ENCODE data around the gene ZNF592.

ZNF592 gene

GRCh38 chr15:84847382-84847781, 99.0 kb downstream of the ZNF592 start:
- H3K4me2 ChIP-seq (ENCODE audit: low read length), result no peak overlapping the region
- no peak overlapping the region for H3K27ac ChIP-seq
- H3K27me3 ChIP-seq (ENCODE audit: control insufficient read depth, insufficient read depth, low read length), result no peaks in the 10 kb centered on the region
- no peak overlapping the region for H2AFZ ChIP-seq
- no peak overlapping the region for H3K4me3 ChIP-seq (ENCODE audit: low read depth, low read length)
- no peaks in the 10 kb centered on the region for H3K79me2 ChIP-seq
- H3K4me1 ChIP-seq, result no peaks in the 10 kb centered on the region
- no peaks in the 10 kb centered on the region for H3K9me3 ChIP-seq (ENCODE audit: control insufficient read depth, low read length)
- TF ChIP-seq CTCF (IDR thresholded peaks at IDR 0.05), result no peak
- no peaks in the 10 kb centered on the region for H3K36me3 ChIP-seq (ENCODE audit: control insufficient read depth, insufficient read depth, low read length)
- H3K9ac ChIP-seq, result no peak overlapping the region

DNA sequence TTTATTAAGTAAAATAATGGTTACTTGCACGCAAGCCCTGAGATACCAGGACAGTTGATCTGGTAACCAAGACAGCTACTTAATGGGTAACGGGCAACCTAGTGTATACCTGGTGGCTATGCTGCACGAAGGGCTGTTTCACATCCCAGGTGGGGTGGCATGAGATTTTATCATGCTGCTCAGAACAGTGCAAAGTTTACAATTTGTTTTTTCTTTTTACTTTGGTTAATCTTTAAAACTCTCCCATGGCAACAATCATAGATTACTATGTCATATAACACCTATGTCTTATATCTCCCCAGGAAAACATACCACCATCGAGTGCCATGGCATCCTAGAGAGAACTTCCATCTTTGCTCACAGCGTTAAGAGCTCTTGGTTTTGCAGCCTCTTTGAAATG, 103.8 kb downstream of the ZNF592 start:
- Histone ChIP-seq H3K79me2 (no peaks in the 10 kb centered on the region), H3K9ac (no peak overlapping the region), H3K27ac (no peak overlapping the region), H3K36me3 (ENCODE audit: control insufficient read depth, insufficient read depth, low read length) (no peaks in the 10 kb centered on the region), H3K27me3 (ENCODE audit: control insufficient read depth, insufficient read depth, low read length) (no peaks in the 10 kb centered on the region), H3K4me2 (ENCODE audit: low read length) (no peak overlapping the region), H2AFZ (no peak overlapping the region), H3K4me3 (ENCODE audit: low read depth, low read length) (no peak overlapping the region), H3K9me3 (ENCODE audit: control insufficient read depth, low read length) (no peaks in the 10 kb centered on the region), H3K4me1 (peaks cover 3% of the 10 kb centered on the region)
- no peak for TF ChIP-seq CTCF (IDR thresholded peaks at IDR 0.05)

- Histone ChIP-seq H3K4me2 (ENCODE audit: low read length) (no peak overlapping the region), H3K79me2 (no peaks in the 10 kb centered on the region), H3K4me1 (peaks cover 3% of the 10 kb centered on the region), H3K4me3 (ENCODE audit: low read depth, low read length) (no peak overlapping the region), H2AFZ (peak overlapping the region; percentile 58), H3K27me3 (ENCODE audit: control insufficient read depth, insufficient read depth, low read length) (no peaks in the 10 kb centered on the region), H3K36me3 (ENCODE audit: control insufficient read depth, insufficient read depth, low read length) (no peaks in the 10 kb centered on the region), H3K9ac (no peak overlapping the region), H3K27ac (peak overlapping the region; percentile 30), H3K9me3 (ENCODE audit: control insufficient read depth, low read length) (no peaks in the 10 kb centered on the region)
- TF ChIP-seq CTCF (IDR thresholded peaks at IDR 0.05), result no peak
Measured at GRCh38 chr15:84855136-84855535, 106.7 kb downstream of the ZNF592 start.

DNA sequence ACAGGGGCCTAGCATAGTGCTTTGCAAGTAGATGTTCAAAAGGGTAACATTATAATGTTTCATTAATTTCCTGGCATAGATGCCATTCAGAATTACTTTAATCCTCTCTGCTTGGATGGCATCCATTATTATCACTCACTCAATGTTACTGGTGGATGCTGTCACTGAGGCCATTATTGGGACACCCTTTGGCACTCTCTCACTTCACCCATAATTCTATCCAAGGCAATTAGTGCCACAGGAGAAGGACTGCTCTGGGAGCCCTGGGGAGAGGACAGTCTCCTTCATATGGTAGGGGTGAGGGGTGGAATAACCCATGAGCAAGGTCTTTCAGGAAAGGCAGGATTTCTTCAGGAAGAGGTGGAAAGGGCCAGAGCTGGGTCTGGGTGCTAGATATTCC, 107.4 kb downstream of the ZNF592 start:
- H3K9ac ChIP-seq, result no peak overlapping the region
- no peaks in the 10 kb centered on the region for H3K79me2 ChIP-seq
- H2AFZ ChIP-seq, result no peak overlapping the region
- H3K36me3 ChIP-seq (ENCODE audit: control insufficient read depth, insufficient read depth, low read length), result no peaks in the 10 kb centered on the region
- no peaks in the 10 kb centered on the region for H3K27me3 ChIP-seq (ENCODE audit: control insufficient read depth, insufficient read depth, low read length)
- no peaks in the 10 kb centered on the region for H3K9me3 ChIP-seq (ENCODE audit: control insufficient read depth, low read length)
- peaks cover 3% of the 10 kb centered on the region for H3K4me1 ChIP-seq
- H3K27ac ChIP-seq, result no peak overlapping the region
- no peak overlapping the region for H3K4me2 ChIP-seq (ENCODE audit: low read length)
- TF ChIP-seq CTCF (IDR thresholded peaks at IDR 0.05), result no peak
- H3K4me3 ChIP-seq (ENCODE audit: low read depth, low read length), result no peak overlapping the region
